Measurements from ENCODE around the gene LMLN. TPM values are rescaled to one million over a fixed set of nuclear protein-coding genes. Genes with fewer than 3 reads are reported as not detected.

The LMLN gene
- total and polyA plus RNA-seq, 7 donors, result 0.23 to 7.5 (median 3.3) TPM

GRCh38 chr3:197949778-197950676 is 10.0 kb upstream of the LMLN start, which contains the start of gene RPL35A:
Gene RPL35A, plus strand, starts transcription at chr3:197950190. Its CDS starts 778 bp downstream, at chr3:197950968.
- intact Hi-C loops (cut with DNase I), result loop anchor here (1.0 to 10.0 kb wide), 2 partner anchors 10 to 135 kb away; partner anchors contain the start of gene LMLN
- WGBS, 2 donors, result 0% methylated on average over 36 of the region's 36 CpGs
- TF ChIP-seq EP300 (IDR thresholded peaks at IDR 0.05) (no peak), POLR2AphosphoS5 (IDR thresholded peaks at IDR 0.05) (peak; percentile 96 to 98 (median 97)), POLR2A (IDR thresholded peaks at IDR 0.05) (peak; percentile 85 to 87)
- TF ChIP-seq, protein P1, sequence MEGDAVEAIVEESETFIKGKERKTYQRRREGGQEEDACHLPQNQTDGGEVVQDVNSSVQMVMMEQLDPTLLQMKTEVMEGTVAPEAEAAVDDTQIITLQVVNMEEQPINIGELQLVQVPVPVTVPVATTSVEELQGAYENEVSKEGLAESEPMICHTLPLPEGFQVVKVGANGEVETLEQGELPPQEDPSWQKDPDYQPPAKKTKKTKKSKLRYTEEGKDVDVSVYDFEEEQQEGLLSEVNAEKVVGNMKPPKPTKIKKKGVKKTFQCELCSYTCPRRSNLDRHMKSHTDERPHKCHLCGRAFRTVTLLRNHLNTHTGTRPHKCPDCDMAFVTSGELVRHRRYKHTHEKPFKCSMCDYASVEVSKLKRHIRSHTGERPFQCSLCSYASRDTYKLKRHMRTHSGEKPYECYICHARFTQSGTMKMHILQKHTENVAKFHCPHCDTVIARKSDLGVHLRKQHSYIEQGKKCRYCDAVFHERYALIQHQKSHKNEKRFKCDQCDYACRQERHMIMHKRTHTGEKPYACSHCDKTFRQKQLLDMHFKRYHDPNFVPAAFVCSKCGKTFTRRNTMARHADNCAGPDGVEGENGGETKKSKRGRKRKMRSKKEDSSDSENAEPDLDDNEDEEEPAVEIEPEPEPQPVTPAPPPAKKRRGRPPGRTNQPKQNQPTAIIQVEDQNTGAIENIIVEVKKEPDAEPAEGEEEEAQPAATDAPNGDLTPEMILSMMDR (IDR thresholded peaks at IDR 0.05), result no peak
- Histone ChIP-seq H3K9me3 (no peaks in the 10 kb centered on the region), H3K36me3 (peaks cover 24 to 39% (median 26%) of the 10 kb centered on the region in 4 donors), H3K4me1 (peaks cover 0 to 42% (median 37%) of the 10 kb centered on the region in 4 donors), H3K27ac (peak within 1 kb of the TSS; percentile 79 to 92 (median 90)), H3K4me3 (peak within 1 kb of the TSS; percentile 52 to 73 (median 58)), H3K27me3 (no peaks in the 10 kb centered on the region)
- peak; percentile 92 for DNase-seq

- Histone ChIP-seq H3K36me3 (peaks cover 24 to 46% (median 33%) of the 10 kb centered on the region in 4 donors), H3K4me1 (peaks cover 0 to 42% (median 37%) of the 10 kb centered on the region in 4 donors), H3K27me3 (no peaks in the 10 kb centered on the region), H3K4me3 (peak overlapping the region; percentile 52 to 73 (median 58)), H3K27ac (peak overlapping the region; percentile 79 to 92 (median 90)), H3K9me3 (no peaks in the 10 kb centered on the region)
- TF ChIP-seq POLR2AphosphoS5 (IDR thresholded peaks at IDR 0.05) (no peak), EP300 (IDR thresholded peaks at IDR 0.05) (no peak), POLR2A (IDR thresholded peaks at IDR 0.05) (no peak)
- TF ChIP-seq, protein P1 (IDR thresholded peaks at IDR 0.05), result no peak
- intact Hi-C loops (cut with DNase I), result loop anchor here (1.0 to 10.0 kb wide), 2 partner anchors 10 to 134 kb away; partner anchors contain the start of gene LMLN
- WGBS, 2 donors, result 0 to 2% methylated on average over 11 of the region's 11 CpGs
- DNase-seq, result no peak
Measured at GRCh38 chr3:197950677-197951061, 9.3 kb upstream of the LMLN start.

DNA sequence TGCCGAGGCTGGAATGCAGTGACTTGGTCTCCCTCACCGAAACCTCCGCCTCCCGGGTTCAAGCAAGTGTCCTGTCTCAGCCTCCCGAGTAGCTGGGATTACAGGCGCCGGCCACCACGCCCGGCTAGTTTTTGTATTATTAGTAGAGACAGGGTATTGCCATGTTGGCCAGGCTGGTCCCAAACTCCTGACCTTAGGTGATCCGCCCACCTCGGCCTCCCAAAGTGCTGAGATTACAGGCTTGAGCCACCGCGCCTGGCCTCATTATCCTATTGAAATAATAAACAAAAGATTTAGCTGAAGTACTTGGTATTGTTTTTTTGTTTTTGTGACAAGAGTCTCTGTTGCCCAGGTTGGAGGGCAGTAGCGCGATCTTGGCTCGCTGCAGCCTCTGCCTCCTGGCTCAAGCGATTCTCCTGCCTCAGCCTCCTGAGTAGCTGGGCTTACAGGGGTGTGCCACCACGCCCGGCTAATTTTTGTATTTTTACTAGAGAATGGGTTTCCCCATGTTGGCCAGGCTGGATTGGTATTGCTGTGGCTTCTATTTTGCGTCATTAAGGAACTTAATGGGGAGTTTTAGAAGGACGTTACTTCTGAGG is 8.5 kb upstream of the LMLN start:
- intact Hi-C loops (cut with DNase I), result loop anchor here (10.0 kb wide), 1 partner anchor 133 kb away; no protein-coding TSS in a partner anchor
- Histone ChIP-seq H3K9me3 (no peaks in the 10 kb centered on the region), H3K27ac (peak overlapping the region; percentile 79 to 92 (median 90)), H3K36me3 (peaks cover 24 to 54% (median 41%) of the 10 kb centered on the region in 4 donors), H3K4me3 (peak overlapping the region in 3 of 4 donors; percentile 56 to 73 (median 59)), H3K27me3 (no peaks in the 10 kb centered on the region), H3K4me1 (peaks cover 0 to 42% (median 37%) of the 10 kb centered on the region in 4 donors)
- WGBS, 2 donors, result 63 to 82% methylated on average over 21 of the region's 21 CpGs
- DNase-seq, result no peak
- TF ChIP-seq EP300 (IDR thresholded peaks at IDR 0.05), result no peak
- no peak for TF ChIP-seq POLR2AphosphoS5 (IDR thresholded peaks at IDR 0.05)
- no peak for TF ChIP-seq POLR2A (IDR thresholded peaks at IDR 0.05)

- intact Hi-C loops (cut with DNase I), result loop anchor here (10.0 kb wide), 1 partner anchor 132 kb away; no protein-coding TSS in a partner anchor
- H3K36me3 ChIP-seq, result peaks cover 24 to 60% (median 43%) of the 10 kb centered on the region in 4 donors
- no peaks in the 10 kb centered on the region for H3K27me3 ChIP-seq
- no peak overlapping the region for H3K4me3 ChIP-seq
- H3K4me1 ChIP-seq, result peaks cover 0 to 42% (median 39%) of the 10 kb centered on the region in 4 donors
- TF ChIP-seq POLR2A (IDR thresholded peaks at IDR 0.05), result no peak
- no peak for TF ChIP-seq POLR2AphosphoS5 (IDR thresholded peaks at IDR 0.05)
- TF ChIP-seq, protein P1 (IDR thresholded peaks at IDR 0.05), result no peak
- TF ChIP-seq EP300 (IDR thresholded peaks at IDR 0.05), result no peak
- no peaks in the 10 kb centered on the region for H3K9me3 ChIP-seq
- no peak overlapping the region for H3K27ac ChIP-seq
- DNase-seq, result no peak
- WGBS, 2 donors, result 76 to 89% methylated on average over 9 of the region's 9 CpGs
Measured at GRCh38 chr3:197952440-197952839, 7.6 kb upstream of the LMLN start.
